ENCODE data around the gene TLL1.

Gene TLL1

DNA sequence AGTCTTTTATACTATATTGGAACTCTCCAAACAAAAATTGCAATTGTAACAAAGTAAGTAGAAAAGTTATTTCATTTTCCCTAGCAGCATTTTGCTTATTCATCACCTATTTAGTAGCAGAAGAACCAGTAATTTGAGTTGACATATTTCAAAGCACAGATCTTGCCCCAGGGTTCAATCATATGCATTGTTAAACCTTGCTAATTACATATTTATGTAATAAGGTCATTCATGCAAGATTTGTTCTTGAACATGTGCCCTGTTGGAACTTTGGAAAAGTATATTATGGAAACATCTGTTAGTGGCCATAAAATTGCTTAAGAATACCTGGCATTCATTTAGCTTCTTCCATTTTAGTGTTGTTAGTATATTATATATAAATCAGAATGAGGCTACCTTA lies 191.7 kb downstream of the TLL1 start:
- no peak for DNase-seq (ENCODE audit: low read depth)

DNA sequence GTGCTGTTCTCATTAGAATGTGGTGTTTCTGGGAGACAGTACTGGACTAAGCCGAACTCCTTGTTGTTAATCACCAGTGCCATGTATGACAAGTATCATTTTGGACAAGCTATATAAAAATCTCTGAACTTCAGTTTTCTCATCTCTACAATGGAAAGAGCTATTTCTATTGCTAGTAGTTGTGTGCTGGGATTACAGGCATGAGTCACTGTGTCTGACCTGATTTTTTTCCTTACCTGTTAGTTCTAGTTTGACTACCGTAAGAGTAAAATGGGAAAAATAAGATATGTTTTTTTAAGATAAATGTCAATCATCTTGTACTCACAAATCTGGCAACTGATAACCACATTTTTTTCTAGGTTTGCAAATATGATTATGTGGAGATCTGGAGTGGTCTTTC lies 192.3 kb downstream of the TLL1 start:
- DNase-seq (ENCODE audit: low read depth): no peak

DNA sequence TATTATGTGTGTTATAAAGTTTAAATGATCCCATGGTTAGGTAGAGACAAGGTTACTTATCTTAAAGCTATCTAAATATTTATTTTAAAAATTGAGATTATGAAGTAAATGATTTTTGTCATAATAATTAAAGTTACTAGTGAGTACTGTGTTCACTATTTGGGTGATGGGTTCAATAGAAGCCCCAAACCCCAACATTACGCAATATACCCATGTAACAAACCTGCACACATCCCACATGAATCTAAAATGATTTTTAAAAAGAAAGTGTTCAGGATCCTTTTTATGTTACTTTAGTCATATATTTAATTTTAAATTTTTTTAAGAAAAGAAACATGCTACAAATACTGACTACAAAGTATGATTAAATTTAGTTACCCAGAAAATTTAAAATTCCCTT lies 193.9 kb downstream of the TLL1 start:
- no peak for DNase-seq (ENCODE audit: low read depth)

GRCh38 chr4:166067915-166068314 lies 194.9 kb downstream of the TLL1 start:
- DNase-seq (ENCODE audit: low read depth): no peak

GRCh38 chr4:166073783-166074182 lies 200.7 kb downstream of the TLL1 start:
- DNase-seq (ENCODE audit: low read depth): no peak

GRCh38 chr4:166075599-166075998 lies 202.6 kb downstream of the TLL1 start:
- DNase-seq (ENCODE audit: low read depth): no peak

DNA sequence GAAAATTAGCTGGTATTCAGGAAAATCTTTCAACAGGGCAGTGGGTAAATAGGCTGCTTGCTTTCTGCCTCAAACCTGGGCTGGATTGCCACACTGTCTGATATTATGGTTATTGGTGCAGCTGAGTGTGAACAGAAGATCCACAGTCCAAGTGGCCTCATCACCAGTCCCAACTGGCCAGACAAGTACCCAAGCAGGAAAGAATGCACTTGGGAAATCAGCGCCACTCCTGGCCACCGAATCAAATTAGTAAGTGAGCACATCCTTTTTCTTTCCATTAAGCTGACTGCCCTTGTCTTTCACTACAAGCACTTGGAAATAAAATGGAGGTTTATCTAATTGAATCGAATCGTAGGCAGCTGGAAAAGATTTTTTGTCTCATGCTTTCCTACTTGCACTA lies 204.7 kb downstream of the TLL1 start:
- no peak for DNase-seq (ENCODE audit: low read depth)

GRCh38 chr4:166078383-166078782 lies 205.3 kb downstream of the TLL1 start:
- DNase-seq (ENCODE audit: low read depth): peak; percentile 32

- peak; percentile 25 for DNase-seq (ENCODE audit: low read depth)
These were observed 205.9 kb downstream of the TLL1 start for GRCh38 chr4:166078955-166079354.

DNA sequence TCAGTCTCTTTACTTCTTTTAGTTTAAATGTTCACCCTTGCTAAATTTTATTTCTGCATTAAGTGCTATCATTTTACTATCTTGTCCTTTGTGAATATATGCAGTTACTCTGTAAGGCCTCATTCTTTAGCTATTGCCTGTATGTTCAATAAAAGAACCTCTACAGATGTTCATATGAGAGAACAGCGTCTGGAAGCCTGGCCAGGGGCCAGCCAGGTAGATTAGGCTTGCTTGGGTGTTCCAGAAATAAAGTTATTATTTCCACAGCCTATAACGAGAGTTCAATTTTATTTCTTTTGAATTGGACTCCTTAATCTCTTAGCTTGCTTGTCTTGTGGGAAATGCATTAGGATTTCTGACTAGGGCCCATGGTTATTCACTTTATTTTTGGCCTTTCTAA lies 214.5 kb downstream of the TLL1 start:
- no peak for DNase-seq (ENCODE audit: low read depth)

GRCh38 chr4:166088576-166088975 lies 215.5 kb downstream of the TLL1 start:
- DNase-seq (ENCODE audit: low read depth): no peak

- DNase-seq (ENCODE audit: low read depth): no peak
These were observed 218.1 kb downstream of the TLL1 start for GRCh38 chr4:166091146-166091545.

DNA sequence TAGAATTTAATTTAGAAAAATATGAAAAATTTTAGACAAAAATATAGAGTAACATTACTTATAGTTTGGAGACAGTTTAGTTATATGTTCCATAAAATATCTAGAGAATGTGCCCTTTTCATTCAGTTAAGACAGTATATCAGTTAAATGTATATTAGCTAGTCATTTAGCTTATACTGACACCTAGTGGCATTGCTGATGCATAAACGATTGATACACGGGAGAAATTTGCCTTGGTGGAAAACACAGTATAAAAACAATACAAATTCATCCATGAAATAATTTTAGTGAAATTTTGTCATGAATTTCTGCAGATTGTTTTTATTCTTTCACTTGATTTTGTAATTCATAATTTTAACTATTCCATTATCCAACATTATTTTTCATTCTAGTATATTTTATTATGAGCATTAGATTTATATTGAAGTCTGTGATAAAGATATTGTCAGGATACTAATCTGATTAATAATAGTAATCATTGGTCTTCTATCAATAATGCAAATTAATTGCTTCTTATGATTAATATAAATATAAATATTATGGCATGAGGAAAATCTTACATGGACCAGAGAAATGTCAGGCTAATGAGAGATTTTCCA lies 219.0 kb downstream of the TLL1 start:
- peak; percentile 56 for DNase-seq (ENCODE audit: low read depth)

GRCh38 chr4:166092797-166093290 lies 219.8 kb downstream of the TLL1 start:
- DNase-seq (ENCODE audit: low read depth): no peak

DNA sequence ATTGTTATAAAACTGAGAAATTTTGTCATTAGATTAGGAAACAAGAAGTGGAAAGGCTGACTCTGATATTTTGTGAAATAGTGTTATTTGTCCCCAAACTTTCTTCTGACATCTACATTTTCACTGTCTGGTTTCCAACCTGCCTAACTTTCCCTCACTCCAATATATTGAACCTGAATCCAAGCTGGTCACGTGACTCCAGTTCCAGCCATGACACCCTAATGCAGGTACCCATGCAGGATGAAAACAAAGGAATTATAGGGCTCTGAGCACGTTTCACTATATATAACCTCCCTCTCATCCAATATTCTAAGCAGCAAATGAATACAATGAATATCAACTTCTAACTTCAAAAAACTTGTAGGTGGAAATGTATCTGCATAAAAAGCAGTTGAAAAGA lies 231.6 kb downstream of the TLL1 start:
- no peak for DNase-seq (ENCODE audit: low read depth)

- DNase-seq (ENCODE audit: low read depth): peak; percentile 34
These were observed 248.9 kb downstream of the TLL1 start for GRCh38 chr4:166121897-166122296.

DNA sequence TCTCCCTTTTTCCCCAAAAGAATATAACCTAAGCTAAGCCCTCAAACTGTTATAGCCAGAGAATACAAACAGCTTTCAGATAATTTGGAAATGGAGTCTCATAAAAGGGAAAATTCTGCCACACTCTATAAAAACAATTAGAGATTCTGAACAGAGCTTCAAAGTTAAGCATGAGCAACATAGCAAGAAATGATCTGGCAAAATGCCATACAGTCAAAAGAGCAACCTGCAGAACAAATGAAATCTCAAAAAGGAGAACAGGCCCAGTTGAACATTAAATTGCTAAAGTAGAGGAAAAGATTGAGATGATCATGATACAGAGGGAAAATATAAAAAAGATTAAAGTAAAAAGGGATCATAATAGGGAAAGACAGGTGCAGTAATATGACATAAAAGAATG lies 250.5 kb downstream of the TLL1 start:
- DNase-seq (ENCODE audit: low read depth): no peak

- DNase-seq (ENCODE audit: low read depth): peak; percentile 64
These were observed 255.4 kb downstream of the TLL1 start for GRCh38 chr4:166128403-166128802.

- DNase-seq (ENCODE audit: low read depth): no peak
These were observed 261.2 kb downstream of the TLL1 start for GRCh38 chr4:166134285-166134684.

- no peak for DNase-seq (ENCODE audit: low read depth)
These were observed 267.9 kb downstream of the TLL1 start for GRCh38 chr4:166140951-166141350.

GRCh38 chr4:166143227-166143626 lies 270.2 kb downstream of the TLL1 start:
- peak; percentile 92 for DNase-seq (ENCODE audit: low read depth)

DNA sequence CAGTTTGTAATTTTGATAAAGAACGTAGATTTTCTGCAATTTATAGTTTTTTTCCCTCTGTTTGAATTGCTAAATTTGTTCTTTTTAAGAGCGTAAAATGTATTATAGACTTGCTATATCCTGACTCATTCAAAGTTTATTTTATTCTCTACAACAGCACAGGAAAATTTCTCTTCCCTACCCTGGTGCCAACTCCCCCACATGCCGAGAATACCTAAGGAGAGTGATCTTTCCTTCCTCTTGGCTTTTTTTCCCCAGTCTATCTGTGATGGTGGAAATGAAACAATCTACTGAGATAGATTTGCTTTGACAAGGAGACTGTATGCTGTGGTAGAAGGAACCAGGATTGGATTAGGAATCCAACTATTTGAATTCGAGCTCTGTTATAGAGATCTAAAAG lies 271.6 kb downstream of the TLL1 start:
- DNase-seq (ENCODE audit: low read depth): peak; percentile 41

DNA sequence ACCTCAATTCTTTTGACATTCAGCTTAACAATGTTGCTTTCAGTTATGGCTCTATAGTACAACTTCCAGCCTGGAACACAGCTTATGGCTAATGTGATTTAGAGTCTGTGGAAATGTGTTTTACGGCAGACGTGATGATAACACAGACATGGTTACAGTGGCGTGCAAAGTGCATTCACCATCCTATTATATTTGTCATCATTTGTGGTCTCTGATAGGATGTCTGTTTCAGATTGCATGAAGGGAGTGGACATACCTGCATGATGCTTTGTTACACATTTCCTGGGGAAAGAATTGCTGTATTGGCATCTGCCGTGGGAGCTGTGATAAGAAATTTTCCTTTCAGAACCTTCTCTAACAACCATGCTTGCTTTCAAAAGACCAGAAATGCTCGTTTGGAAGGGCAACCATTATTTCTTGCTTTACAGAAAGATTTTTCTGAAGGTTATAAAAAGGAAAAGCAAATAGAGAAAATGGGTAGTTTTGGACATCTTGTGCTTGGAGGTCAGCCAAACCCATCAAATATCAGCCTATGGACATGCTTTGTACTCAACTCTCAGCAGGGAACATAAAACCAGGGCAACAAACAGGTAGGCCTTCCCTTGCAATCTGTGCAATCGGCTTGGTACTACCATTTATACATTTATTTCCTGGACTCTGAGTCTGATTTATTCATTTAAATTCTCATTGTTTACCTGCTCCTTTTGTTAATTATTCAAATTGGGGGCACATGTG lies 273.9 kb downstream of the TLL1 start:
- DNase-seq (ENCODE audit: low read depth): peak; percentile 34

Data from ELR (cell line).